ENCODE results near the gene FAM236A. TPM values are rescaled to one million over a fixed set of nuclear protein-coding genes. Genes with fewer than 3 reads are reported as not detected.
"Not testable (repeated sequence)": the region's sequence is repeated elsewhere in the genome, so short reads cannot be mapped to it uniquely, and the experiment has no call there.

FAM236A gene
- not detected for total RNA-seq
- polyA plus RNA-seq (ENCODE audit: insufficient read length in 6 of 6), result under 1 TPM in 4 of 6 donors, not detected in 2; 0.34 to 0.74 (median 0.41) TPM
- long read RNA-seq, donor 1, result 0 reads
- long read RNA-seq, donor 2, result 0 reads
- long read RNA-seq, donor 3, result 0 reads
- long read RNA-seq, donor 4, result 0 reads
- long read RNA-seq, donor 5, result 0 reads
- long read RNA-seq, donor 6, result 0 reads
- long read RNA-seq, donor 7, result 0 reads
- long read RNA-seq, donor 8, result 0 reads
- long read RNA-seq, donor 9, result 0 reads
- long read RNA-seq, donor 10, result 0 reads
- long read RNA-seq, donor 11, result 0 reads
- long read RNA-seq, donor 12, result 0 reads

DNA sequence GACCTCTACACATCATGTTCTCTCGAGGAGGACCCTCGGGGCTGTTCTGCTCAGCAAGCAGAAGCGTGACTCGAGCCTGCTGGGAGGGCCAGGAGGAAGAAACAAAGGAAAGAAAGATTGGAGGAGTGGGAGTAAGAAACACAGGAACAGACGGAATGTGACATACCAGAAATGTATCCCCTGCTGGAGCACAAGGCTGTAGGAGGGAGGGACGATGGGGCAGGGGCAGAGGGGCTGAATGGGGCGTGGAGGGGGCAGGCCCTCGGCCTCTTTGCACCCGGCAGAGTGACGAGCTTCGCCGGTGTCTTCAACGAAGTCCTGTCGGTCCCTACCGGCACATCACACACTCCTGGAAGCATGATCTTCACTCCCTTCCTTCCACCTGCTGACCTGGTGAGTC, at the start of gene FAM236A:
Gene FAM236A (plus strand): TSS at position 301 of the 400 bp plus-strand sequence. CDS start 57 bp downstream, at position 358.
- H3K27ac ChIP-seq; H3K36me3 ChIP-seq; H3K27me3 ChIP-seq; H3K9me3 ChIP-seq; H3K4me3 ChIP-seq; ATAC-seq; intact Hi-C loops (cut with DNase I); DNase-seq; H3K4me1 ChIP-seq: not testable (repeated sequence)

DNA sequence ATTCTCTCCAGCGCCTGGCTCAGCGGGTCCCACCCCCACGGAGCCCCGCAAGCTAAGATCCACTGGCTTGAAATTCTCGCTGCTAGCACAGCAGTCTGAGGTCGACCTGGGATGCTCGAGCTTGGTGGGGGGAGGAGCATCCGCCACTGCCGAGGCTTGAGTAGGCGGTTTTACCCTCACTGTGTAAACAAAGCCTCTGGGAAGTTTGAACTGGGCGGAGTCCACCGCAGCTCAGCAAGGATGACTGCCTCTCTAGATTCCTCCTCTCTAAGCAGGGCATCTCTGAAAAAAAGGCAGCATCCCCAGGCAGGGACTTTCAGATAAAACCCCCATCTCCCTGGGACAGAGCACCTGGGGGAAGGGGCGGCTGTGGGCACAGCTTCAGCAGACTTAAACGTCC, 48.3 kb upstream of the FAM236A start:
- DNase-seq; H3K9me3 ChIP-seq; H3K36me3 ChIP-seq; H3K27ac ChIP-seq; ATAC-seq; H3K4me1 ChIP-seq; intact Hi-C loops (cut with DNase I); H3K27me3 ChIP-seq; H3K4me3 ChIP-seq: not testable (repeated sequence)

DNA sequence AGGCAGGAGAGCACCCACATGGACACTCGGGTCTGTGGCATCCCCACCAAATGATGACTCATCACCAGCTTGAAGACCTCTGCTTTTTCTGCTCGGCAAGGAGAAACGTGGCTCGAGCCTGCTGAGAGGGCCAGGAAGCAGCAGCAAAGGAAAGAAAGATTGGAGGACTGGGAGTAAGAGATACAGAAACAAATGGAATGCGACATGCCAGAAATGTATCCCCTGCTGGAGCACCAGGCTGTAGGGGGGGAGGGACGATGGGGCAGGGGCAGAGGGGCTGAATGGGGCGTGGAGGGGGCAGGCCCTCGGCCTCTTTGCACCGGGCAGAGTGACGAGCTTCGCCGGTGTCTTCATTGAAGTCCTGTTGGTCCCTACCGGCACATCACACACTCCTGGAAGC, 25.7 kb upstream of the FAM236A start, which contains the start of gene FAM236C:
Gene FAM236C (plus strand): TSS at position 301 of the 400 bp plus-strand sequence. CDS start 100 bp downstream, outside the sequence.
- H3K36me3 ChIP-seq; DNase-seq; H3K4me1 ChIP-seq; intact Hi-C loops (cut with DNase I); H3K4me3 ChIP-seq; ATAC-seq; H3K27me3 ChIP-seq; H3K9me3 ChIP-seq; H3K27ac ChIP-seq: not testable (repeated sequence)

DNA sequence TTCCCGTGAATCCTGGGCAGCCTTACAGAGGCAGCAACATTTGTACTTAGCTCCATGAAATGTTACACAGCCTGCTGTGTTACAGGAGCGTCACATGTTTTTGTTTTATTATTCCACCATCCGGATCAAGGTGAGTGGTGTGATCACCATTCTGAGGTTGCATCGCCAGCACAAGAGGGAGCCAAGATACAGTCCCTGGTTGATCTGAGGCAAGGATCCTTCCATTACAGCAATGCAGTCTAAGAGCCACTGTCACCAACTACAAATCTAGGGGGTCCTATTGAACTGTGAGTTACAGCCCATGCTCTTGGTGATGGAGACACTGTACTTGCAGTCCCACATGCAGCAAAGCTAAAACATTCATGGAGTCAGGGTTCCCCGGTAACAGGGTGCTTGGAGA, 21.9 kb upstream of the FAM236A start:
- H3K9me3 ChIP-seq; H3K4me3 ChIP-seq; H3K27me3 ChIP-seq; intact Hi-C loops (cut with DNase I); ATAC-seq; H3K4me1 ChIP-seq; DNase-seq; H3K27ac ChIP-seq; H3K36me3 ChIP-seq: not testable (repeated sequence)

DNA sequence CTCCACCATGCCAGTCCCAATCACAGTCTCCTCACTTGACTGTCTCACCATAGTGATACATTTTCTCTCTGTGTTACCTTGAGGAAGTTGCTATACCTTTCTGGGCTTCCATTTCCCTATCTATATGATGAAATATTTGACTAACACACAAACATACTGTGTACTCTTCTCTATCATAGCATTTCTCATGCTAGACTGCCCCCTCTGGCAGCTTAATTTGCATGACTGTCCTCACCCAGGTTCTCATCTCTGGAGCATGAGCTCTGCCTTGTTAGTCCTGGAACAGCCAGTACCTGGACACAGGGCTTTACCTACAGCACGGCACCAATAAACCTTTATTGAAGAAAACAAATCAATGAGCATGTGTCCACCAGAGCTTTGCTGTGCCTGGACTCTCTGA, 5.7 kb upstream of the FAM236A start:
- H3K36me3 ChIP-seq; H3K4me3 ChIP-seq; H3K4me1 ChIP-seq; H3K27ac ChIP-seq; H3K27me3 ChIP-seq; DNase-seq; intact Hi-C loops (cut with DNase I); H3K9me3 ChIP-seq; ATAC-seq: not testable (repeated sequence)

DNA sequence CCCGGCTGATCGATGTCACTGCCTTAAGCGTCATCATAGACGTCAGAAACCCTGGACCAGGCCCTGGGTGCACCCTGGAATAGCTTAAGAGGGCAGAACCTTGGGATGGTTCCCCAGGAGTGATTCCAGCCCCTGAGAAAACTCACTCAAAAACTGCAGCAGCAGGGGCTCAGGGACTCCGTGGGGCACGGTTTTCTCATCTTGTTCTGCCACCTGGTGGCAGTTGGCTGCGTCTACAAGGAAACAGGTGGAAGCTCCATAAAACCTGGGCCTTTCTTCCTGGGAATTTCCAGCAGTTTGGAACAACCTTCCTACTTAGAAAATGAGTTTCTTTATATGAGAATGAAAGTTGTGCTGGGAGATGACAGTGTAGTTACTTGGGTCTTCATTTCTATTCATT, 1.6 kb upstream of the FAM236A start:
- H3K4me3 ChIP-seq; DNase-seq; H3K36me3 ChIP-seq; H3K27ac ChIP-seq; H3K4me1 ChIP-seq; H3K9me3 ChIP-seq; intact Hi-C loops (cut with DNase I); H3K27me3 ChIP-seq: not testable (repeated sequence)
- peak; percentile 80 for ATAC-seq

DNA sequence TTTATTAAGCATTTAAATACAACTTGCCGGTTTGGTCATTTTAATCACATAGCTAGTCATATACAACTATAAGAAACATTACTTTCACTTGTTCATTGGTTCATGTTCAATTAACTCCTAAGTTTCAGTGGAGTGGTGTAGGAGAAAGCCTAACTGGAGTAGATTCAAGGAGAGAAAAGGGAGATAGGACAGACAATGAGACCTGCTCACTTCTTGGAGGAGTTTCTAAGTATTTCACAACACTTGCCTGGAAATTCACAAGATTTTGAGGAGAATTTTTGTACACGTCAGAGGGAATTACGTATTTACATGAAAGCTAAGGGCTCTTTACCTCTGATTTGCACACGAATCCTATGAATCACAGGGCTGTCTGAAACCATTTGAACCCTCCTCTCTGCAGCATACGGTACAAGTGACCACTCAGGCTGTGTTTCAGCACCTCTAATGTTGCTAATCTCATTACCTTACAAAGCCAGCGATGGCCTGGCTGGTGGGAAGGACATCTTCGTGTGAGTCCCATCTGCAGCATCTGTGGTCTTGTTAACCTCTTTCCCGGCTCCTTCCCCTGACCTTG, 1.0 kb upstream of the FAM236A start:
- ATAC-seq, result peak; percentile 79
- H3K27ac ChIP-seq; H3K36me3 ChIP-seq; H3K27me3 ChIP-seq; DNase-seq; intact Hi-C loops (cut with DNase I); H3K4me1 ChIP-seq; H3K9me3 ChIP-seq; H3K4me3 ChIP-seq: not testable (repeated sequence)

DNA sequence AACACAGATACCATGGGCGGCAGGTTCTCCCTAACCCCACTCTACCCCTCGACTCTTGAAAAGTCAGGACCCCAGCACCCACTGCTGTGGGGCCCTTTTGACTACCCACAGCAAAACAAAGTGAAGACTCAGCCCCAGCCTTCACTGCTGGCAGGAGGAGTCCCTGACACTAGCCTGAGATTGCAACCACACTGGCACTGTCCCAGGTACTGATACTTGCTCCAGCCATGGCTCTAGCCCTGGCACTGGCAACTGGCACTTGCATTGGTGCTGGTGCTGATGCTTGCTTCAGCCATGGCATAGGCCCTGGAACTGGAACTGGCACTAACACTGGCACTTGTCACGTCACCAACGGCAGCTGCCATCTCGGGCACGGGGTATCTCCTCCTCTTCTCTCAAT, 4.3 kb downstream of the FAM236A start:
- H3K36me3 ChIP-seq; intact Hi-C loops (cut with DNase I); H3K27me3 ChIP-seq; DNase-seq; H3K9me3 ChIP-seq; H3K27ac ChIP-seq; H3K4me1 ChIP-seq; H3K4me3 ChIP-seq: not testable (repeated sequence)
- peak; percentile 45 for ATAC-seq

DNA sequence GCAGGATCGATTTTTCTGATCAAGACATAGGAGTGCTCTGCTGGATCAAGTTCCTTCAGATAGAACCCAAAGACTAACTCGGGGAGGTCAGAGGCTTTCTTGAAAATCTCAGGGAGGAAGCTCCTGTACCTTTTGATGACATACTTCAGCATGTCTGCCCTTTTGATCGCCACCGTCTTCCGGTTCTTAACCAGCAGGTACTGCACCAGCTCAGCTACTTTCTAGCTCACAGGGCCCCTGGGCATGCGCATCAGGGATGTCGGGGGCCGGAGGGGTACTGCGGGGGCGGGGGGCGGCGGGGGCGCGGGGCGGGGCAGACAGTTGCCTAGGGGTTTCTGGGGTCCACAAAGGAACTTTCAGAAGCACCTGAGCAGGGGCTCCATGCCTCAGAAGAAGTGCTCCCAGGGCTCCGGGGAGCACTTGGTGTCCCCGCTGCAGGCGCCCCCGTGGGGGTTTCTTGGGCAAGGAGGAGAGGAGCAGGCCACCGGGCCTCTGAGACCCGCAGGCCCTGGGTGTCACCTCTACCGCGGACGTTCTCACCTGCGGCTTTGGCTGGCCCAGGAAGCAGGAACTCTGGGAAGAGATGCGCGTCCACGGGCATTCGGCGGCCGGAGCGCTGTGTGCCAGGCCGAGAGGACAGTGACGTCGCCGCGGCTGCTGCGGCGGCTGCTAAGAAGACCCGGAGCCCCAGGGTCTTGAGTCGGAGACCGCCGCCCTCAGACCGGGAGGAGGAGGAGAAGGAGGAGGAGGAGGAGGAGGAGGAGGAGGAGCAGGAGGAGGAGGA, 5.2 kb downstream of the FAM236A start:
- H3K4me1 ChIP-seq; H3K4me3 ChIP-seq; H3K27me3 ChIP-seq; H3K27ac ChIP-seq; H3K36me3 ChIP-seq; H3K9me3 ChIP-seq; intact Hi-C loops (cut with DNase I); DNase-seq: not testable (repeated sequence)
- peak; percentile 81 for ATAC-seq

DNA sequence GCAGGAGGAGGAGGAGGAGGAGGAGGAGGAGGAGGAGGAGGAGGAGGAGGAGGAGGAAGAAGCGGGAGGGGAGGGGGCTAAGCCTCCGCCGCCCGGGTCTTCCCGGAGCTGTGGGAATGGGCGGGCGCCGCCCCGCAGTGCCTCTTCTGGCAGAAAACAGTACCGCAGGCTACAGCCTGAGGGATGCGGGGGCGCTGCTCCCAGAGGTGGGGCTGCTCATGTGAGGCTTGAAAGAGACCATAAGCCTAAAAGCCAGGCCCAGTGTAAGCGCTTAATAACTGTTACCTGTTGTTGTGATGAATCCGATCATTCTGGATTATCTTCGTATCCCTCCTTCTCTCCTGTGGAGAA, 5.8 kb downstream of the FAM236A start, which contains the start of gene DMRTC1:
Gene DMRTC1 (minus strand): TSS at position 19 of the 351 bp plus-strand sequence. CDS start 68,143 bp downstream, outside the sequence.
- H3K27me3 ChIP-seq; H3K36me3 ChIP-seq; intact Hi-C loops (cut with DNase I); H3K4me1 ChIP-seq; H3K9me3 ChIP-seq; H3K27ac ChIP-seq; DNase-seq; H3K4me3 ChIP-seq: not testable (repeated sequence)
- ATAC-seq, result peak; percentile 92

DNA sequence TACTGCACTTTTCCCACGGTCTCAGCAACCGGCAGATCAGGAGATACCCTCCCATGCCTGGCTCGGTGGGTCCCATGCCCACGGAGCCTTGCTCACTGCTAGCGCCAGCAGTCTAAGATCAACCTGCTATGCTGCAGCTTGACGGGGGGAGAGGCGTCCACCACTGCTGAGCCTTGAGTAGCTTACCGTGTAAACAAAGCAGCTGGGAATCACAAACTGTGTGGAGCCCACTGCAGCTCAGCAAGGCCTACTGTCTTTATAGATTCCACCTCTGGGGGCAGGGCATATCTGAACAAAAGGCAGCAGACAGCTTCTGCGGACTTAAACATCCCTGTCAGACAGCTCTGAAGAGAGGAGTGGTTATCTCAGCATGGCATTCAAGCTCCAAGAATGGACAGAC, 22.0 kb downstream of the FAM236A start:
- H3K4me1 ChIP-seq; H3K9me3 ChIP-seq; H3K36me3 ChIP-seq; H3K27ac ChIP-seq; H3K4me3 ChIP-seq; ATAC-seq; DNase-seq; H3K27me3 ChIP-seq; intact Hi-C loops (cut with DNase I): not testable (repeated sequence)

DNA sequence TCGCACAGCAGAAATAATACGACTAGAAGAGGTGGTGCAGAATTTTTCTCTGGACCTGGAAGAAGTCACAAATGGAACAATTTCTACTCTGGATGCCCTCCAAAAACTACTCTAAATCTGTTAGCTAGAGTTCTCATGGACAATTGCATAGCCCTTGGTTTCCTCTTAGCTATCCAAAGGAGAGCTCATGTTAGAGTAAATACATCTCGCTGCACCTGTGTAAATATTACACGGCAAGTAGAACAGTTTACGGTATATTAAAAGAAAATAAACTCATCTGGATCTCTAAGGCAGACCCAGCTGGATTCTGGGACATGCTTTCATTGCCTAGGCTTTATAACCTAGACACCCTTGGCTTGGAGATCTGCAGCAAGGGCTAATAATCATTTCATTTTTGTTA, 33.9 kb downstream of the FAM236A start:
- H3K4me3 ChIP-seq; H3K9me3 ChIP-seq; H3K4me1 ChIP-seq; H3K36me3 ChIP-seq; intact Hi-C loops (cut with DNase I); ATAC-seq; DNase-seq; H3K27ac ChIP-seq; H3K27me3 ChIP-seq: not testable (repeated sequence)

DNA sequence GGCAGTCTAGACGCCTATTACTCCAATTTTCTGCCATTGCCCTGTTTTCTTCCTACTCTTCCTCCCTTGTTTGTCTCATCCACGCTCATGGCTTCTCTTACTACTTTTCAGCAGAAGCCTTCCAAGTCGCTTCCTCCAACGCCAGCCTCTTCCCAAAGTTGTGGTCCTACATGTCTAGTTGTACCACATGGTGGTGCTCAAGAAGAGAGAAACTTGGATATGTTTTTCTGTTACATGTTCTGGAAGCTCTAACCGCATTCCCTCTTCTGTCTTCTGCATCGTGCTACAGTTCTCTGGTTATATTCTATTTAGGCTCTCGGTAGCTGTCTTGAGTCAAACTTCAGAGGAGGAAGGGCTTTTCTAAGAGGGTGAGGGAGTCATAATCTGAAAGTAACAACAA, 36.9 kb downstream of the FAM236A start:
- H3K27me3 ChIP-seq; ATAC-seq; H3K27ac ChIP-seq; intact Hi-C loops (cut with DNase I); H3K36me3 ChIP-seq; H3K4me1 ChIP-seq; H3K9me3 ChIP-seq; DNase-seq; H3K4me3 ChIP-seq: not testable (repeated sequence)
